ENCODE data around the gene KNDC1.
"Not testable (repeated sequence)": the region's sequence is repeated elsewhere in the genome, so short reads cannot be mapped to it uniquely, and the experiment has no call there.

The KNDC1 gene

GRCh38 chr10:133126431-133127290 is 33.4 kb upstream of the KNDC1 start:
- no peak for DNase-seq (ENCODE audit: low spot score)

GRCh38 chr10:133127291-133128125 is 32.5 kb upstream of the KNDC1 start:
- DNase-seq (ENCODE audit: low spot score): peak; percentile 23

DNA sequence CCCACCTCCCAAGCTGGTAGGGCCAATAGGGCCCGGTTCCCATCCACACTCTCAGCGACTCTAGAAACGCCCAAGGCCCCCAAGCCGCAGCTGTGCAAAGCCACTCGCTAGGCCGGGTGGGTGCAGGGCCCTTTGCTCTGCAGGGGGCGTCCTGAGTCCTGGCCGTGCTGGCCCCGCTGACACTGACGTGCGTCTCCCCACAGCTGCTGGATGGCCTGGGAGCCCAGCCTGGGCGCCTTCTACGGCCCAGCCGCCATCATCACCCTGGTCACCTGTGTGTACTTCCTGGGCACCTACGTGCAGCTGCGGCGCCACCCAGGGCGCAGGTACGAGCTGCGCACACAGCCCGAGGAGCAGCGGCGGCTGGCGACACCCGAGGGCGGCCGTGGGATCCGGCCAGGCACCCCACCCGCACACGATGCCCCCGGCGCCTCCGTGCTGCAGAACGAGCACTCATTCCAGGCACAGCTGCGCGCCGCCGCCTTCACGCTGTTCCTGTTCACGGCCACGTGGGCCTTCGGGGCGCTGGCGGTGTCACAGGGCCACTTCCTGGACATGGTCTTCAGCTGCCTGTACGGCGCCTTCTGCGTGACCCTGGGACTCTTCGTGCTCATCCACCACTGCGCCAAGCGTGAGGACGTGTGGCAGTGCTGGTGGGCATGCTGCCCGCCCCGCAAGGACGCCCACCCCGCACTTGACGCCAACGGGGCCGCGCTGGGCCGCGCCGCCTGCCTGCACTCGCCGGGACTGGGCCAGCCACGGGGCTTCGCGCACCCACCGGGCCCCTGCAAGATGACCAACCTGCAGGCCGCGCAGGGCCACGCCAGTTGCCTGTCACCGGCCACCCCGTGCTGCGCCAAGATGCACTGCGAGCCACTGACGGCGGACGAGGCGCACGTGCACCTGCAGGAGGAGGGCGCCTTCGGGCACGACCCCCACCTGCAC is 31.6 kb upstream of the KNDC1 start:
- DNase-seq (ENCODE audit: low spot score): no peak

DNA sequence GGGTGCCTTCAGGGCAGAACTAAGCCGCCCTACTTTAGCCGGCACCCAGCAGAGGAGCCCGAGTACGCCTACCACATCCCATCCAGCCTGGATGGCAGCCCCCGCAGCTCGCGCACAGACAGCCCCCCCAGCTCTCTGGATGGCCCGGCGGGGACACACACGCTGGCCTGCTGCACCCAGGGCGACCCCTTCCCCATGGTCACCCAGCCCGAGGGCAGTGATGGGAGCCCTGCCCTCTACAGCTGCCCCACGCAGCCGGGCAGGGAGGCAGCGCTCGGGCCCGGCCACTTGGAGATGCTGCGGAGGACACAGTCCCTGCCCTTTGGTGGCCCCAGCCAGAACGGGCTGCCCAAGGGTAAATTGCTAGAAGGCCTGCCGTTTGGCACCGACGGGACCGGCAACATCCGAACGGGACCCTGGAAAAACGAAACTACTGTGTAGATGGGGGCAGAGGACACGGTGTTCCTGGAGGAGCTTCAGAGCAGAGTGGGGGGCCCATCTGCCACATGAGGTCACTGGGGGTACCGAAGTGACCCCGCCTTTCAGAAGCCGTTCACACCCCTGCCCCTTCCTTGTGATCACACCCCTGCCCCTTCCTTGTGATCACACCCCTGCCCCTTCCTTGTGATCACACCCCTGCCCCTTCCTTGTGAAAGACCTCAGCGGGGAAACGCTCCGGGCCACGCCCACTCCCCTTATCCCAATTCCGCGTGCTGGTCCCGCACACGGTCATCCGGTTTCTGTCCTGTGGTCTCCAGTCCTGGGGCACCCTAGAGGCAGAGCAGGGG is 30.8 kb upstream of the KNDC1 start:
- DNase-seq (ENCODE audit: low spot score): no peak

GRCh38 chr10:133129859-133130495 is 30.0 kb upstream of the KNDC1 start:
- DNase-seq (ENCODE audit: low spot score): no peak

DNA sequence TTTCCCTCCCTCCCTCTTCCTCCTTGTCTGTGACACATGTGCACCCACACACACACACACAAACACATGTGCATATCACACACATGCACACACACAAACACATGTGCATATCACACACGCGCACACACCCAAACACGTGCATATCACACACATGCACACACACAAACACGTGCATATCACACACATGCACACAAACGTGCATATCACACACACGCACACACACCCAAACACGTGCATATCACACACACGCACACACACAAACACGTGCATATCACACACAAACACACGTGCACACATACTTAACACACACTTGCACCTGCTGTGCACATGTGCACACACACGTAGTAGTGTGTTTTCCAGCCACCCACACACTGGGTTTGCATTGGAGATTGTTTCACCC is 29.4 kb upstream of the KNDC1 start:
- DNase-seq (ENCODE audit: low spot score): no peak

- no peak for DNase-seq (ENCODE audit: low spot score)
Measured at GRCh38 chr10:133131053-133131452, 29.0 kb upstream of the KNDC1 start.

GRCh38 chr10:133131734-133132472 is 28.1 kb upstream of the KNDC1 start:
- DNase-seq (ENCODE audit: low spot score): no peak

- DNase-seq (ENCODE audit: low spot score): no peak
Measured at GRCh38 chr10:133132473-133133291, 27.3 kb upstream of the KNDC1 start.

DNA sequence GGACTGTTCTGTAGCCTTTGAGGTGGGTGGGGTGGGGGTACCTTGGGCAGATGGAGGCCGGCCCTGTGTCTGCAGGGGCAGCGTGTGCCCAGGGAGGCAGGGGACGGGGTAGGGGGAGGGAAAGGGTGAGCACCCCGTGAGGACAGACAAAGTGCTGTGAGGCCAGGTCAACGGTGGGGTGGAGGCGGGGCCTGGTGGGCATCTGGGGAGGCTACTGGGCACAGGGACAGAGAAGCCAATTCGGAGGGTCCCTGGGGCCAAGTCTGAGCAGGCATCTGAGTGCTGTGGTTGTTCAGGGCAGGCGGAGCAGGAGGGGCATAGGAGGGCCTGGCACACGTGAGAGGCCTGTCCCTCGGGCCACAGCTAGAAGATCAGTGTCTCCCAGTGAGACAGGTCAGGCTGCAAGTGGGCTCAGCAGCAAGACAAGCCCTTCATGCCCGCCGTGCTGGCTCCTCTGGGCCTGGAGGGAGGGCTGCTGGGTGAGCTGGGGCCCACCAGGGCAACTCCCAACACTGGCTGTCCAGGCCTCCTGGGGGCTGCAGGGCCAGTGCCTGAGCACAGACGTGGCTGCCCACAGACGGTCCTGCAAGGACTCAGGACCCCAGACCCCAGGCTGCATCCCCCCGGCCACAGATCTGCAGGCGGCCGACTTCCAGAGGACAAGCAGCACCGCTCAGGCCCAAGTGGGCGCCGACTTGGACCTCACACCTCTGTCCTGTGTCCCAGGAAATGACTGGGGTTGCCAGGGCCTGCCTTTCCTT is 26.4 kb upstream of the KNDC1 start:
- DNase-seq (ENCODE audit: low spot score): no peak

DNA sequence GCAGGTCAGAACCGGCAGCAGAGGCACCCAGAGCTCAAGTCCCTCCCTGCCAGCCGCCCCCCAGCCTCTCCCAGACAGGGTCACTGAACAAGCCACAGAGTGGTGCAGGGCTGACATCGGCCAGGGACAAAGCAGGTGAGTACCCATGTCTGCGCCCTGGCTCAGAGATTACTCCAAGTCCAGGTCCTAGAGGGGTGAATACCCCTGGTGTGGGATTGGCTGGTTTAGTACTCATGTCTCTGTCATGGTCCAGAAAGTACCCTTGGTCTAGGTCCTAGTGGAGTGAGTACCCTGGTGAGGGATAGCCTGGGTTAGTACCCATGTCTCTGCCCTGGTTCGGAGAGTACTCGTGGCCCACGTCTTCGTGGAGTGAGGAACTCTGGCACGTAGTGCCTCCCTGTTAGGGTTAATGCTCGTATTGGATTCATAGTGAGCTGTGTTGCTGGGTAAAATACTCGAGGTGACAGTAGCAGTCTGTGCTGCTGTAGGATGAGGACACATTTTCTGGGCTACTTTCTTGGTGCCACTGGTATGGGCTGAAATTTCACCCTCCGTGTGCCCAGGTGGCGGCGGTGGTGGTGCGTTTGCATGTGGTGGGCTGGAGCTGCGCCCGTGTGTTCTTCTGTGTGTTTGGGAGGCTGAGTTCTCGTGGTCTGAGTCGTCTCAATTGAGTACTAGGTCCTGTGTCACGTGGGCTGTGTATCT is 25.5 kb upstream of the KNDC1 start:
- no peak for DNase-seq (ENCODE audit: low spot score)

GRCh38 chr10:133135116-133135465 is 24.9 kb upstream of the KNDC1 start:
- no peak for DNase-seq (ENCODE audit: low spot score)

GRCh38 chr10:133137486-133138145 is 22.4 kb upstream of the KNDC1 start:
- DNase-seq (ENCODE audit: low spot score): not testable (repeated sequence)

DNA sequence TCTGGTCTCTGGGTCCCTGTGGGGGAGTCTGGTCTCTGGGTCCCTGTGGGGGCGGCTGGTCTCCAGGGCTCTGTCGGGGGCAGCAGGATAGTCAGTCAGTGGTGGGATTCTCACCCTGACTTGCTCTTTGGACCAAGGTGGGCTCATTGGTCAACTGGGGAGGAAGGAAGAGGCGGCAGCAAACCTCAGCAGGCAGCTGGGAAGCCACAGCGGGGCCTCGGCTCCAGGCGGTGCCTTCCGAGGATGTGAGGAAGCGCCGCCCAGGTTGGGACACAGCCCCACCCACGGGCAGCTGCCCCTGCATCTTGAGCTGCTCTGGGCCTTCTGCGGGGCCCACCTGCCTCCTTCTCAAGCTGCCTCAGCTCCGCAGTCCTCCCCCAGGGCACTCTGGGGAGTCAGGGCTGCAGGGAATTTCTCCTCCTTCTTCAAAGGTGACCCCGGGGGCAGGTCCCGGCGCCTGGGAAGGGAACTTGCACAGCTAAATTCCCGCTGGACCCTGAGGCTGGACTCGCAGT is 20.4 kb upstream of the KNDC1 start:
- DNase-seq (ENCODE audit: low spot score): no peak

DNA sequence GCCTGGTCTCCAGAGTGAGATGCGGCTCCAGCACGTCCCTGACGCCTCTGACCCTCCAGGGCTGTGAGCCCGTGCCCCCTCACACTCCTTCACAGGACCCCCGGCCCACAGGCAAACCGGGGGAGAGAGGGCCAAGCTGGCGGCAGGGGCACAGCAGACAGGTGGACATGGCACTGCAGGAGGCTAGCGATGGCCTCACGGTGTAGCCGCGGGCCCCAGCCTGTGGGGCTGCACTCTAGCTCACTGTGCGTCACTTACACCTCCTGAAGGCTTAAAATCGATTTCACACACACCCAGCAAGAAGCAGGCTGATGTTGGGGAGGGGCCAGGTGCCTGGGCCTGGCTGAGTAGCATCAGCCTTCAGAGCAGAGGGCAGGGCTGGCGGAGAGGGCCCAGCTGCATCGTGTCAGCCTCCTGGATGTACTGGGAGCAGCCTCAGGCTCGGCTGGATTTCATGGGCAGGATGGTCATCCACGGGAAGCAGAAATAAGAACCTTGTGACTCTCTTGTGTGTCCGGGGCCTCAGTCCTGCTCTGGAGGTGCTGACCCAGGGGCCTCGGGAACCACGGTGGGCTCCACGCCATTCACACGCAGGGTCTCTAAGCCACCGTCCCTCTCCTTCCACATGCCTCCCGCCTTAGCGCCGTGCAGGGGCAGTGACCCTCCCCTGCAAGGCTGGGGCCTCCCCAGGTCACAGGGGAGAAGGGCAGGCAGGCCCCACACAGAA is 19.4 kb upstream of the KNDC1 start:
- no peak for DNase-seq (ENCODE audit: low spot score)

All from hematopoietic multipotent progenitor cell treated with erythropoietin and hydrocortisone succinate and interleukin-3 and kit ligand, for 17 days (in vitro differentiated cells).